GM18499 (cell line): Measurements from ENCODE around the gene MAGI2.

Experiments used
- ATAC-seq: cut with Tn5 transposase; IDR thresholded peaks from one replicate; pipeline ENCODE4 v1.9.1; 2021; ENCODE audit warnings: moderate number of reproducible peaks; ENCODE audit not compliant: insufficient read depth, unreplicated experiment

MAGI2 gene

DNA sequence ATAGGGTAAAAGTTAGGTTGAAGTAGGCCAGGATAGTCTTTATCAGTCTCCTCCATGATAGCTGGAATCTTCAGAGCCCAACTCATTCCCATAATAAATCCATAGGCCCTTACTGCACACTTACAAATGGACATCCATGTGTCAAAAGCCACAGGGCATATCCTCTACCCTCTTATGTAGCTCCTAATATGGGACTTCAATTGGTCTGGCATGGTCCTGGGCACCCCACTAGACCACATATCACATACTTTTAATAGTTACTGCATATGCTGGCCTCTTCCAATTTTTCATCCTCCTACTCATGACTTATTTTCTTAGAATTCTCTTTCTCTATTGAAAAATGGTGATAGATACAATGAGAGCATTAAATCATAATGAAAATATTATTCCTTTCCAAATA is 169.3 kb downstream of the MAGI2 start:
- ATAC-seq = no peak

DNA sequence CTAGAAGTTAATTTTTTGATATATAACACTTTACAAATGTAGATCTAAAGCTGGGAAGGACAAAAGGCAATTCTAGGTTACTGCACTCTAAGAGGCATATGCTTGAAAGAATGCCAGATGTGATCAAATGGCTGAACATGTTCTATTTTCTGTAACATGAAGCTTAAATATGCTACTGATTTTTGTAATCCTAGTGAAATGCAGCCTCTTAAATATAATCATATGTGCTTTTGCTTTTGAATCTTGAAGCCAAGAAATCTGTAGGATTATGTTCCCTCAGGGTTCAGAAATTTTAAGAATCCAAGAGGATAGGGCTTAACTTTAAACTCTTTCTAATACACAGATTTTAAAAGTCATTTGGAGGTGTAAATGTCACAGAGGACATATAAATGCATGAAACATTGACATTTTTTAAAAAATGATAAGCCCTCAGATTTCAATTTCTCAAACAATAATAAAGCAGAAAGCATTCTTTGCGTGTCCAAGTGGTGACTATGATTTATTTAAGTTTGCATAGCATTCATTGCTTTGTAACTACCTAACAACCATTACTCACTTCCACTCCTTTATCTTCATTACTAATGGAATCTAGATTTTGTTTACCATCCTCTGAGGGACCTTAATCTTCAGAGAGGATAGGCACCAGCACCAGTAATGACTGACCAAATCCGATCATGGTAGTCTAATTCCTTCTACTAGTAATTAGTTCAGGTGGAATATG is 170.4 kb downstream of the MAGI2 start:
- ATAC-seq = no peak

DNA sequence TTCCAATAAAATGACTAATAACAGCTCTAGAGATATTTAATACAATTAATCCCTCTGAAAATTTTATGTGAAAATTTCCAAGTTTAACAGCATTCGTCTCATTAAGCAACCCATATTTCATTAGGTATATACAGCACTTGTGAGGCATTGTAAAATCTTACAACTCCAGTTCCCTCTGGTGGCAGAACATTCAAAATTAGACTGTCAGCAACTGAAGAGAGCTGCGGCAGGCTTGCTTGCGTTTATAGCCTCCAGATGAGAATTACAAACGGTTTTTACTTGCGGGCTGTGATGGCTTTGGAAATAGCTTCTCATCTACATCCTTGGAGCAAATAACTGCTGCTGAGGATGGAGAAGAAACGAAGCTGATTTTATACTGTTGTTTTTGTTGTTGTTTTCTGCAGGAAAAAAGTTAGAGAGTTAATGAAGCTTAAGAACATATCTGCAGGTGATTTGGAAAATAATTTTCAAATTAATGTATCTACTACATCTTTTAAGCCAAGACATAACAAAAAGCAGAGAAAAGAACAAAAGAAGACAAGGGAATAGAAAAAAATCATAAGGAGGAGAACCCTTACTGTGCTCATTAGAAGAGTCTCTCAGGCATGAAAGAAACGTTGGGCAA is 171.3 kb downstream of the MAGI2 start:
- ATAC-seq = no peak

DNA sequence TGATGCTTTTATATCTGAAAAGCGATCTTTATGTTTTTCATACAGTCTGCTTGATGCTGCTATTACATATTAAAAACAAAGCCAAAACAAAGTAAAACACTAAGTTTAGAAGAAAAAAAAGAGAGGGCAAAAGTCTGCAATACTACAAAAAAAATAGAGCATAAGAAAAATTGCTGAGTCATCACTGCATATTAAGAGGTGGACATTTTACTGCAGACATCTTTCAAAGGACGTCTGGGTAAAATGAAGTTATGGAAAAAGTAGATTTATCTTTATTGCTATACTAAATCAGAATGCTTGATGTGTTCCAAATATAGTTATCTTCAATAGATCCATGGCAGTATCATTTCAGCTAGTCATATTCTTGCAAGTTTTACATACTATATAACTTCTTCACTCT is 172.0 kb downstream of the MAGI2 start:
- no peak for ATAC-seq

DNA sequence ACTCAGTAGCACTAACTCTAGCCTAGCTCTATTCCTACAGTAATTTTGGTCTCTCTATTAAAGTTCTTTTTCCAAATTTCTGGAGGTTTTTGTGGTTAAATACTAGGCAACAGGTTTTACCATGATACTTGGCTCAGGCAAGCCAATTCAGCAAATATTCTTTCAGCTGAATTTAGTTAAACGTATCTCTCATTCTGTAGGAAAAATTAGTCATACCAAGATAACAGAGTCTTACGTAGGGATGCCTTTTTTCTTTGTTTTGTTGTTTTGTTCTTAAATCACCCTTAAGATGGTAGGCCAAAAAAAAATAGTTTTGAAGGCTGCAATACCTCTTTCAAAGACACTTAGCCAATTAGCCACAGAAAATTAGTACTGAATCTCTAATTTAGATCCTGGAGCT is 180.5 kb downstream of the MAGI2 start:
- no peak for ATAC-seq

DNA sequence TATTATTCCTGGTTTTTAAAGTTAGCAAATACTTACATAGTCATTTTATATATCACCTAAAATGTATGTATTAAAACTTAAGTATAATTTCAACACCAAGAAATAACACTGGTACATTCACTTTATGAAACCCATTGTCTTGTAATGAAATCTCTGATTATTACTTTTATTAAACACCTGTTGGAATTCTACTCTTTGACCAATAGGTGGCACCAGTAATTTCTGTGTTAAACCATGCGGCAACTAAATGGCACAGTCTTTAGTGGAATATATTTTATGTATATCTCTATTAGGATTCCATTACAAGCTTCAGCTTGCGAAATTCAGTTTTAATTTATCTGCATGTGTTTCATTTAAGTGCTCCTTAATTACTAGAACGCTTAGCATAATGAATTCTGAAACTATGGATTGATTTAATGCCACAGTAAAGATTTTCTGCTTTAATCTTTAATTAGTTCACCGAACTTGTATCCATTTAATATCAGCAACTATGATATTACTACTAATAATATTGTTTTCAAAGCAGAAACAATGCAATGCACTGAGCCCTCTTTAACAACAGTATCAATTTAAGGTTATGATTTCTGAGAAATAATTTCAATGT is 181.3 kb downstream of the MAGI2 start:
- ATAC-seq = no peak

DNA sequence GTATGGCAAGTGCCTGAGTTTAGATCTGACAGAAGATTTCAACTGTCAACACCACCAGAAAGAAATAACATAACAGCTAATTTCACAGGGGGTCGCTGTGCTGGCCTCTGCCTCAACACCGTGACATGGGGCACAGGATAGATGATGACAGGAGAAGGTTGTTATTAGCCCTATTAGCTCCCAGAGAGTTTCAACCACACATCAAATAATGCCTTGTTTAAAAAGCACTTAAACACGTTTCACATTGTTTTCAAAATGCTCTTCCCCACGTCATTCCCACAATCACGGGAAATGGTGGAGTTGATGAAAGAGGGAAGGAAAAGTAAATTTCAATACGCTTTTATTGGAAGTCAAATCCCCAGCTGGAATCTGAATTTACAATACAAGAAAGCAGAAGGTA is 184.7 kb downstream of the MAGI2 start:
- no peak for ATAC-seq

DNA sequence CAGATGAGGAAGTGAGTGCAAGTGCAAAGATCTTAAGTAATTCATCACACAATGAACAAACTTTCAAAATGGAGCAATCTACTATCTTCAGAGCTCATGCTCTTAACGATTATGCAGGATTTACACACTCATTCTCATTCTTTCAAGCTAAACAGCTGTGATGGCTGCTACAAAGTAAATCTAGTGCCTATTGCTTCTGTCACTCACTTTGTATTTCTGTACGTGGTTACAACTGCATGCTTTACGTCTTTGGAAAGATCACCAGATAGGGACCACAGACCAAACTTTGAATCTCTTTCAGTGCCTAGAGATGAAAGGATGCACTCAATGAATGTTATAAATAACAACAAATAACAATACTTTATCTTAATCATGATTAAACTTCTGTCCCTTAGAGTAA is 194.6 kb downstream of the MAGI2 start:
- no peak for ATAC-seq

DNA sequence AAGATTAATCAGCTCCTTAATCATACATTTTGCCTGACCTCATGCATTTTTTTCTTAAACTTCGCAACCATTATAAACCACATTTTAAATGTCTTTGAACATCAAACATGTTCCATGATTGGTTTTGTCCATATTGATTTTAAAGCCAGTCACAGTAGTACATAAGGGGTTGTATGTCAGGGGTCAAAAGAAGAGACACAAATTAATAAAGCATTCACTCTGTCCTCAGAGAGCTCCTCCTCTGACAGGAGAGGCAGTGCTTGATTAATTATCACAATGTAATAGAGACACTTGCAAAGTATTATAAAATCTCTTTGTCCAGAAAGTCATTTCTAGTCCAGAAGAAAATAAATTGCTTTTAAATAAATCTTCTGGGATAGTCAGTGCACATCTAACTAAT is 195.5 kb downstream of the MAGI2 start:
- no peak for ATAC-seq

DNA sequence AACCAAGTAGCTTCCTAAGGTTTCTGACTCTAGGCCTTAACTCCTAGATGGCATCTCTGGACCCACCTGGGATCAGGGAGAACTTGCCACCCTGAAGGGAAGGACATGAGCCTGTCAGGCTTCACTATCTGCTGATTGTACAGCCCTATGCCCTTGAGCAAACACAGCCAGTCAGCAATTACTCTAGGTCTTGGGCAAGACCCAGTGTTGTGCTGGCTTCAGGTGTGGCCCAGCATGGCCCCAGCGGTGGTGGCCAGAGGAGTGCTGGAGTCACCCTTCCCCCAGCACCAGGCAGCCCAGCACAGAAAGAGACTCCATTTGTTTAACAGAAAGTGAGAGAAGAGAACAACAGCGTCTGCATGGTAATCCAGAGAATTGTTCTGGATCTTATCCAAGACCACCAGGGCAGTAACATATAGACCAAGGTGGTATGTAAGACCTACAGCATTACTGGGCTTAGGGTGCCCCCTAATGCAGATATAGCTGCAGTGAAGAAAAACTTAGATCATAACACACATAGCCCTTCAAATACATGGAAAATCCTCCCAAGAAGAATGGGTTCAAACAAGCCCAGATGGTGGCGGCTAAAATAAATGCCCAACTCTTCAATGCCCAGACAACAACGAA is 207.7 kb downstream of the MAGI2 start:
- ATAC-seq = no peak

DNA sequence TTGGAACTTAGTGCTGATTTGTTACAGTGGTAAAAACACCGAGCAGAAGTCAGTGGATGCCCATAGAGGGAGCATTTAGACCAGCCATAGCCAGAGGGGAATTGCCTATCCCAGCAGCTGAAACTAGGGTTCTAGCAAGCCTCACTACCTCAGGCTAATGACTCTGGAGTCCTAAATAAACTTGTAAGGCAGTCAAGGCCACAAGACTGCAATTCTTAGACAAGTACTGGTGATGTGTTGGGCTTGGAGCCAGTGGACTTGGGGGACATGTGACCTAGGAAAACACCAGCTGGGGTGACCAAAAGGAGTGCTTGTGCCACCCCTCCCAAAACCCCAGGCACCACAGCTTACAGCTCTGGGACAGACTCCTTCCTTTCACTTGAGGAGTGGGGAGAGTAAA is 209.0 kb downstream of the MAGI2 start:
- ATAC-seq = no peak

DNA sequence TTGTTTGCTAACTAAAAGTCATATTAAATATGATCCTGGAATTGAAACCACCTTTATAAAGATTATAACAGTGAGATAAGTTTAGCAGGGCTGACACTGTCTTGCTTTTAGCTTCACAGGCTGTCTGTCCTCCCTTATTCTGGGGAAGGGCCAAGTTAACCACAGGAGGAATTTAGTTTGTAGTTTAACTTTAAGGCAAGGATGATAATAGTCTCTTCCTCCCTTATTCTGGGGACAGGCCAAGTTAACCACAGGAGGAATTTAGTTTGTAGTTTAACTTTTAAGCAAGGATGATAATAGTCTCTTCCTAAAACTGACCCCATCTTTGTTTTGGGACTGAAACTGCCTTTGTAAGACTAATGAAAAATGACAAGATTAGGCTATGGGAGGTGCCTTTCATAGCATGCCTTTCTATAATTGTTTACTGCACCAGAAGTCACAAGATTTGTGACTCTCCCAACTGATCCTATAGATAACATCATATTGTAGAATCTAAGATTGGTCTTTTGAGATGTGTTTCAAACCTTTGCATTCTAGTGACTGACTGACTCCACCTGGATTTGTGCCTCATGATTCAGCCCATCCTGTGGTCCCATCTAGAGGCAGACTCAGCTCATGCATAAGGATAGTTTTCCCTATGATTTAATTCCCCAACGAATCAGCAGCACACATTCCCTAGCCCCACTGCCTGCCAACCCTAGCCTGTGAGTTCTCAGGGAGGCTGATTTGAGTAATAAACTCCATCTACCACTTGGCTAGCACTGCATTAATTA is 212.0 kb downstream of the MAGI2 start:
- ATAC-seq = no peak

DNA sequence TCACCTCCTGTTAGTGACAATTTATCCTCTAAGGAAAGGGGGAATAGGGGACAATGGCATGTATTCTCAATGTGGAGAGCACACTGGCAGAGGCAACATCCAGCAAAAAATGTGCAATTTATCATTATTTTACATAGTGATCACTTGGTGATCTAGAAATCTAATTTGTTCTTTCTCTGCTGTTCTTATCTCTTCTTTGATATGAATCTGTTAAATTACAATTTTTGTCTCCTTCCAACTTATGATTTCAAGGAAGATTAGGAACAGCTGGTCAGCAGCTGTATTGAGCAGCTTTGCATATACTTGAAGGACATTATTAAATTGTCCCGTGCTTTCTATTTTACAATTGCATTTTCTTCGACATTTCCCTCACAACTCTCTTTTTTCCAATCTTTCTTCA is 213.1 kb downstream of the MAGI2 start:
- no peak for ATAC-seq

DNA sequence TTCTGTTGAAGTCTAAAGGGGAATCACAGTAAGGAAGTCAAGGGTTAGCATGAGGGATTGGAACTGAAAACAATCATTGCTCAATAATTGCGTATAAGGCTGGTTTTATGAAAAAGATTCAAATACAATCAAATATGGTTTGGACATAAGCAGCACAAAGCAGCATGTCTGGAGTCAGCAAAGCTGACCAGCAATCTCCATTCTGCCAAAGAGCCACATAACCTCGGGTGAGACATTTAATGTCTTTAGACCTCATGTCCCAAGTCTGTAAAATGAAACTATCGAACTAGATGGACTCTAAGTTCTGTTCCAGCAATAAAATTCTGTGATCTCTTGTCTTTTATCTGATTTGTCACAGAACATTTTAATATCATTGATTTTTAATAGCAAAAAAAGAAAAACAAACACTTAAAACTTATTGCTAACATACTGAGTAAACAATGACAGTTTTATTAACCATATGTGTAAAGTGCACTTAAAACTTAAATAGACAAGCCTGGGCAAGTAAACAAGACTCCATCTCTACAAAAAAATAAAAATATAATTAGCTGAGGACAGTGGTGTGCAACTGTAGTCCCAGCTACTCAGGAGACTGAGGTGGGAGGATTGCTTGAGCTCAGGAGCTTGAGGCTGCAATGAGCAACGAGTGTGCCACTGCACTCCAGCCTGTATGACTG is 217.0 kb downstream of the MAGI2 start:
- no peak for ATAC-seq

DNA sequence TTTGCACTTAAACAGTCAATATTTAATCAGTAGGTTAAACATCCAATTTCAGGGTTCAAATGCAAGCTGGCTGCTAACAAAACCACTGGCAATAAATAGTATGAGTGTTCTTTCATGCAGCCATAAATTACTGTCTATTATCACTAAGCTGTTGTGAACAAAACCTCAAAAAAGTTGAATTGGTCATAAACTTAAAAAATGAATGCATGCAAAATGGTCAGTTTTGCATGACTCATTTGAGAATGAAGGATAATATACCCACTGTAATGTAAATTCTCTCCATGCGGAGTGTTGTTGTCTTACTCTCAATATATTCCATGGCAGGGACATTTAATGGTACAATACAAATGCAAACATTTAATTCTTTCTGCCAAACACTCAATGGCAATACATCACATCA is 226.4 kb downstream of the MAGI2 start:
- ATAC-seq = no peak

DNA sequence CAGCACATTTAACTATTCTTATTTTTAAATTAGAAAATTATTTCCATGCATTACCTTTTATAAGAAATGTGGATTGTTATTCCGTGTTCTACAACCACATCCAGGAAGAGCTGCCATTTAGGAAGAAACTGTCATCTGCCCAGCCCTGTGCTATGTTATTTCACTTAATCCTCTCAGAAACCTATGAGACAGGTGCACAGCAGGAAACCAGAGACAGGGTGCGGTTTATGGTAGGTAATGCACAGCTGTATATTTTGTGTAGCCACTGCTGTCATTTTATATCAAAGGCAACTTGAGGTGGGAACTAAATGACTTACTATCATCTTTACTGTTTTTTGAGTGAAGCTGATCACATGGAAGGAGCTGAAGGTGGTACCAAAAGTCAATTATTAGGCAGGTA is 232.3 kb downstream of the MAGI2 start:
- no peak for ATAC-seq

DNA sequence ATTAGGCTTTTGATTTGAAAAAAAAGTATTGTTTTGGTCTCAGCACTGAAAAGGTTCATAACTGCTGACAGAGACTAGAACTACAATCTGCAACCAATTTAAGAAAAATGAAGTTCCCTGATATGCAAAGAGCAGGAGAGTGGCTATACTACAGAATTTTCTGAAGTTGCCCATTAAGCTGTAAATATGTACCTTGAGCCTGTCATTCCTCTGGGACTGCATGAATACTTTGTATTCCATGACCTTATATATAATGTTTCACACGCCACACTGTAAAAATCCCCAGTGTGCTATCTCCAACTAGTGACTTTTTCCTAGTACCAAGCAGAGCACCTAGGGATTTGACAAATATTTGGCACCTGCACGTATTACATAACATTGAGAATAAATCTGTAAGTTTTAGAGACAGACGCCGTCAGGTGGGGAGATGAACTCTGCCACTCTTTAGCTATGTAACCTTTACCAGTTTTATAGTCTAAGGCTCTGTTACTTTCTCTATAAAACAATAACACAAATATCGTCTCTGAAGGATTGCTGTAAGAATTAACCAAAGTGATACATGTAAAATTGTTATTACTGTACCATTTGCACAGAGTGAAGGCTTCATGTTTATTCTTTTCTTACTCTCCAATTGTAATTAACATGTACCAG is 235.4 kb downstream of the MAGI2 start:
- ATAC-seq = no peak

DNA sequence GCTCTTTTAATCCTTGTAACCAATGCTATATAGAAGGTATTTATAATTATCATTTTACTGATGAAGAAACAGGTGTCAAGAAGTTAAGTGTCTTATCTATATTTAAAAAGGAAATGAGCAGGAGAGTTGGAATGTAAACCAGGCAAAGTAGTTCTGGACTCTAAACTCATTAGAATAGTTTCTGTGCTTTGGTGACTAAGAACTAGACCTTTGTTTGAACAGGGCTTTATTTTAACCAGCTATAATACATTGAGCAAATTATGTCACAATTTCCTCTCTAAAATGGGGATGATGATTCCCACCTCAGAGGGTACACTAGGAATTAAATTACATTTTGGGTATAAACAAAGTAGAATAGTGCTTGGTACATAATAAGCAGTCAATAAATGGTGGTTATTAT is 236.0 kb downstream of the MAGI2 start:
- no peak for ATAC-seq

DNA sequence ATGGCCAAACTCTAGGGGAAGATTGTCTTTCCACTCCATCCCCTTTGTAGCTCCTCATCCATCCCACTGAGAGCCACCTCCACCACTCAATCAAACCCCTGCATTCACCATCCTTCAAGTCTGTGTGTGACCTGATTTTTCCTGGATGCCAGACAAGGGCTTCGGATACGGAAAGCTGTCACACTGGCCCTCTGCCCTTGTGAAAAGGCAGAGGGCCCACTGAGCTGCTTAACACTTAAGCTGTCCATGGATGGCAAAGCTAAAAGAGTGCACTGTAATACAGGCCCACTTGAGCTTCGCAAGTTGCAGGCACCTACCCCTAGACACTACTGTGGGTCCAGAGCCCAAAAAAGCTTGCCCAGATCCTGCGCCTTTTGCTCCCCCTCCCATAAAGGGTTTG is 237.2 kb downstream of the MAGI2 start:
- ATAC-seq = no peak

DNA sequence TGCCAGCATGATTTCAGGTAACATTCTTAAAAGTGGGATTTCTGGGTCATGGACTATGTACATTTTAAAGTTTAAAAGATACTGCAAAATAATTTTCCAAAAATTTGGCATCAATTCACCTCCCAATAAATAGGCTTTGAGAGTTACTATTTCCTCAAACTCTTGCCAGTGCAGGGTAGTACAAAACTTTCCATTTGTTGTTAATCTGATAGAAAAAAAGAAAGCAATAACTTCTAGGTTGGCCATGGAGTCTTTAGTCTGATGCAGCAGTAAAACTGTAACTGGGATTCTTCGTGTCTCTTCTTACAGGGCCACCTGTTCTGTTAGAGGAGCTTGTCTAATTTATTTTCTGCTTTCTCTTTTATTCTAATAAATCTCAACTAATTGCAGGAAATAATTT is 241.1 kb downstream of the MAGI2 start:
- no peak for ATAC-seq
